Dermis lymphatic vessel endothelial cell (primary cell): ENCODE measurements around the gene KCNH5. TPM values are rescaled to one million over a fixed set of nuclear protein-coding genes. Genes with fewer than 3 reads are reported as not detected.

Experiments
- total RNA-seq: library from RNA; depleted of rRNA; stranded (reverse); fragments of >200 nt; gene quantifications from 2 replicates; pipeline ENCODE4 v1.2.1, GENCODE V29; 2014

The KCNH5 gene
- total RNA-seq, result under 0.01 TPM in 1 of 2 replicates, not detected in the other

DNA sequence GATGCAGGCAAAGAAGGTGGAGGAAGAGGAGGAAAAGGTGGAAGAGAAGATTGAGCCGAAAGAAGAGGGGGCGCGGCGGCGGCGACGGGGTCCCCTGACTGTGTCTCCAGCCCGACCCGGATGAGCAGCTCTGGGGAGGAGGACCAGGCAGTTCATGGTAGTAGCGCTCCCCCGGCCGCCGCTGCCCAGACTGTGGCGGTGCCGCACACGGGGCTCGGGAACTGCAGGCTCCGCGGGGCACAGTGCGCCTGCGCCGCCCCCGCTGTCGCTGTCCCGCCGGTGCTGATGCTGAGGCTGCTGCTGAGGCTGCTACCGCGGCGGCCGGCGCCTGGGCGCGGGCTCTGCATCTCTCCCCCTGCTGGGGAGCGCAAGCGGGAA, at the start of gene KCNH5:
KCNH5 (minus strand) TSS at position 225 of the 378 bp plus-strand sequence. CDS start 272 bp downstream, outside the sequence.

Other genes starting within 250 kb of the KCNH5 start
- gene RHOJ, start 159.0 kb upstream of the KCNH5 start, total RNA-seq, result 133 and 176 TPM in 2 replicates